ENCODE data around the gene SGCA. TPM values are rescaled to one million over a fixed set of nuclear protein-coding genes. Genes with fewer than 3 reads are reported as not detected.

SGCA gene
- total and polyA plus RNA-seq, 2 donors (not counting 3 experiments of a cell fraction or from before 2014, with no cell fraction given), result not detected

DNA sequence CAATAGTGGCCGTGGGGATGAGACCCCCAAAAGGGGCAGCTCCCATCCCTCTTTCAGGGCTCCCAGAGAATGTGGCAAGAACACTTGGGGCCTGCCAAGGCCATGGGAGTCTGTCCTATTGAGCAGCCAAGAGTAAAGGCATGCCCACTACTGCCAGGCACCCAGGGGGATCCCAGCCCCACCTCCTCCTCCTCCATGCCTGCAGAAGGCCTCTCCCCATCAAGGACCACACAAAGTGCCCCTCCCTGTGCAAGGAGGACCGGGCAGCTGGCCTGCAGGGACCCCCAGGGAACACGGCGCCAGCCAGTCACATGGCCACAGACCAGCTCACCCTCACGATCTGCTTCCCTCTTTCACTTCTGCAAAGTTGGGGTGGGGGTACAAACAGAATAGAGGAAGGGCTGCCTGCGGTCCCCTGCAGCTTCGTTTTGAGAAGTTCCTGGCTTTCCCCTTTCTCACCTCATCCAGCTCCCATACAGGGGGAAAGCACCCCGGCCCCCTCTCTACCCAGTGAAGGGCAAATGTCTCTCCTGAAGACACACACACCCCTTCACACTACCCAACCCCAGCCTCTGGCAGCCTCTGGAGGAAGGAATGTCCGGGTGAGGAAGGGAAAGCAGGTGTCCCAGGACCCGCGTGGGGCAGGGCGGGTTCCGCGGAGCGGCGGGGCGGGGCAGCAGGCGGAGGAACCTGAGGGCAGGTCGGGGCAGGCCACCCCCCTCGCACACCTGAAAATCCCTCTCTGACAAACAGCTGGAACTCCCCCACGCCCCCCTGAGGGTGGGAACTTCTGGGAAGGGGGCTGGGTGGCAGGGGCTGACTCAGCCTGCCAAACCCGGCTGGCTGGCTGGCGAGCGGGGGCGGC, 17.3 kb upstream of the SGCA start:
- Histone ChIP-seq H3K4me2 (ENCODE audit: insufficient read depth, low read length) (peak overlapping the region; percentile 82), H2AFZ (ENCODE audit: low read depth, low read length) (no peak overlapping the region), H3K27ac (ENCODE audit: insufficient read depth, low read depth, low read length) (peak overlapping the region; percentile 7), H3K9ac (replicated peaks; ENCODE audit: extremely low read depth, insufficient read depth, low read length) (peak overlapping the region; percentile 45), H3K4me3 (replicated peaks in 1 of 3; ENCODE audit: insufficient read depth in 1 of 3, low read depth in 1 of 3, low read length in 3 of 3) (peak overlapping the region; percentile 63 to 82 (median 65)), H3K79me2 (ENCODE audit: control insufficient read depth, insufficient read depth, low read length) (peaks cover 66% of the 10 kb centered on the region), H3K9me3 (replicated peaks; ENCODE audit: control insufficient read depth, insufficient read depth, low read length) (no peaks in the 10 kb centered on the region), H3K27me3 (ENCODE audit: control insufficient read depth in 2 of 2, insufficient read depth in 2 of 2, low read length in 2 of 2) (no peaks in the 10 kb centered on the region), H3K4me1 (ENCODE audit: control insufficient read depth, extremely low read depth, insufficient read depth, low read length) (peaks cover 32% of the 10 kb centered on the region), H3K36me3 (ENCODE audit: control insufficient read depth in 2 of 2, extremely low read depth in 1 of 2, insufficient read depth in 2 of 2, low read length in 2 of 2) (peaks cover 0 to 16% of the 10 kb centered on the region in 2 experiments), H4K20me1 (replicated peaks; ENCODE audit: control insufficient read depth, extremely low read depth, insufficient read depth, low read length) (no peaks in the 10 kb centered on the region), H3K9me1 (replicated peaks; ENCODE audit: control insufficient read depth, extremely low read depth, insufficient read depth, low read length) (no peaks in the 10 kb centered on the region)
- no TSS peak for BruUV-seq (replicated peaks)
- dilution Hi-C loops (cut with MboI; ENCODE audit: extremely low pct_ligation_motif_present, low sequenced_read_pairs) (no loop called here), intact Hi-C loops (cut with micrococcal nuclease) (no loop called here)
- DNase-seq (ENCODE audit: low read depth, low spot score) (no peak), FAIRE-seq (peak; percentile 57)
- TF ChIP-seq FOS (IDR thresholded peaks at IDR 0.05; ENCODE audit: borderline replicate concordance, insufficient read depth, low read length), result no peak
- no peak for TF ChIP-seq JUN (IDR thresholded peaks at IDR 0.05; ENCODE audit: borderline replicate concordance, insufficient read depth, insufficient read length, low read depth)
- TF ChIP-seq, protein P1, sequence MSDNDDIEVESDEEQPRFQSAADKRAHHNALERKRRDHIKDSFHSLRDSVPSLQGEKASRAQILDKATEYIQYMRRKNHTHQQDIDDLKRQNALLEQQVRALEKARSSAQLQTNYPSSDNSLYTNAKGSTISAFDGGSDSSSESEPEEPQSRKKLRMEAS (IDR thresholded peaks at IDR 0.05; ENCODE audit: insufficient read depth, insufficient read length), result no peak
- no peak for TF ChIP-seq POLR2AphosphoS5 (IDR thresholded peaks at IDR 0.05; ENCODE audit: insufficient read depth, low read depth, low read length)
- no peak for TF ChIP-seq MYC (IDR thresholded peaks at IDR 0.05; ENCODE audit: low read depth, low read length)
- POLR2A ChIA-PET, result no interaction called here
- CTCF ChIA-PET, result interaction anchor here (1.0 to 4.1 kb wide), 5 partner anchors 8 to 31 kb away, joined by 3 to 21 read pairs (median 4); partner anchors contain the start of gene SAMD14

DNA sequence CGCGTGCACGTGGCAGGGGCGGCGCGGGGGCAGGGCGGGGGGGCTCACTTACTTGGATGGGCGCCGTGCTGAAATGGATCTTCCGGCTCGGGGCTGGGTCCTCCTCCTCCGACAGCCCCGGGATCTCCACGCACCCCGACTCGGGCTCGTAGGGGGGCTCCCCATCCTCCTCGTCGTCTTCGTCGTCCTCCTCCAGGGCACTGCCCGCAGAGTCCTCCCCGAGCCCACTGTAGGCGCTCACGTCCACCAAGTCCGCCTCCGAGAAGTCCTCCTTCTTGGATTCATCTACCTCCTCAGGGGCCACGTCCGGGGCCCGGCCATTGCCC, 16.8 kb upstream of the SGCA start:
- Histone ChIP-seq H3K9me1 (replicated peaks; ENCODE audit: control insufficient read depth, extremely low read depth, insufficient read depth, low read length) (no peaks in the 10 kb centered on the region), H3K4me3 (replicated peaks in 1 of 3; ENCODE audit: insufficient read depth in 1 of 3, low read depth in 1 of 3, low read length in 3 of 3) (peak overlapping the region; percentile 53 to 82 (median 63)), H3K79me2 (ENCODE audit: control insufficient read depth, insufficient read depth, low read length) (peaks cover 63% of the 10 kb centered on the region), H3K9me3 (replicated peaks; ENCODE audit: control insufficient read depth, insufficient read depth, low read length) (no peaks in the 10 kb centered on the region), H3K9ac (replicated peaks; ENCODE audit: extremely low read depth, insufficient read depth, low read length) (peak overlapping the region; percentile 38), H4K20me1 (replicated peaks; ENCODE audit: control insufficient read depth, extremely low read depth, insufficient read depth, low read length) (no peaks in the 10 kb centered on the region), H3K36me3 (ENCODE audit: control insufficient read depth in 2 of 2, extremely low read depth in 1 of 2, insufficient read depth in 2 of 2, low read length in 2 of 2) (peaks cover 0 to 10% of the 10 kb centered on the region in 2 experiments), H3K27ac (ENCODE audit: insufficient read depth, low read depth, low read length) (peak overlapping the region; percentile 17), H3K4me1 (ENCODE audit: control insufficient read depth, extremely low read depth, insufficient read depth, low read length) (peaks cover 32% of the 10 kb centered on the region), H3K27me3 (ENCODE audit: control insufficient read depth in 2 of 2, insufficient read depth in 2 of 2, low read length in 2 of 2) (no peaks in the 10 kb centered on the region), H2AFZ (ENCODE audit: low read depth, low read length) (no peak overlapping the region), H3K4me2 (ENCODE audit: insufficient read depth, low read length) (peak overlapping the region; percentile 54)
- POLR2A ChIA-PET, result no interaction called here
- dilution Hi-C loops (cut with MboI; ENCODE audit: extremely low pct_ligation_motif_present, low sequenced_read_pairs) (no loop called here), intact Hi-C loops (cut with micrococcal nuclease) (no loop called here)
- TF ChIP-seq GATA2 (IDR thresholded peaks at IDR 0.05; ENCODE audit: insufficient read depth, insufficient read length, low read depth, low read length) (no peak), POLR2AphosphoS5 (IDR thresholded peaks at IDR 0.05; ENCODE audit: insufficient read depth, low read depth, low read length) (peak; percentile 58)
- CTCF ChIA-PET, result interaction anchor here (1.3 to 4.3 kb wide), 5 partner anchors 9 to 54 kb away, joined by 3 to 27 read pairs (median 13); partner anchors contain the start of gene PDK2
- no TSS peak for BruUV-seq (replicated peaks)
- DNase-seq (ENCODE audit: low read depth, low spot score), result no peak
- no peak for FAIRE-seq

Measured in endothelial cell of umbilical vein (primary cell).